Transverse colon (tissue), 4 donors: ENCODE results near the gene THSD7A. TPM values are rescaled to one million over a fixed set of nuclear protein-coding genes. Genes with fewer than 3 reads are reported as not detected.
A peak's percentile ranks its signal among the peaks of the same experiment; 100 is the strongest.

ENCODE experiments used
- DNase-seq: peaks from one replicate; pipeline ENCODE4 v3.0.0-alpha.2; 2019
- H3K27ac ChIP-seq, 4 donors: fragments of 200-600 bp; sonication (generic); 2 replicates each; pipeline ENCODE4 v1.5.1; 2016 to 2018; ENCODE audit warnings: inconsistent platforms in 4 of 4
- H3K27me3 ChIP-seq: fragments of 200-600 bp; sonication (generic); 2 replicates; pipeline ENCODE4 v1.5.1; 2017; ENCODE audit warnings: inconsistent platforms
- H3K36me3 ChIP-seq, 4 donors: fragments of 200-600 bp; sonication (generic); 2 replicates each; pipeline ENCODE4 v1.5.1; 2017 to 2019; ENCODE audit warnings: inconsistent platforms in 4 of 4
- H3K4me1 ChIP-seq, 4 donors: fragments of 200-600 bp; sonication (generic); 2 replicates each; pipeline ENCODE4 v1.5.1; 2017 to 2020; ENCODE audit warnings: inconsistent platforms in 4 of 4
- H3K4me3 ChIP-seq, 4 donors: fragments of 200-600 bp; sonication (generic); 1 replicate in 1 of 4; 2 replicates in 3 of 4; pipeline versions ENCODE4 v1.5.1 to v1.6.1; 2017 to 2019; ENCODE audit warnings: inconsistent platforms in 4 of 4
- H3K9me3 ChIP-seq, 2 donors: fragments of 200-600 bp; sonication (generic); 2 replicates each; pipeline ENCODE4 v1.5.1; 2017 to 2019; ENCODE audit warnings: inconsistent platforms in 2 of 2
- CTCF ChIP-seq, 5 experiments: fragments of 200-600 bp in 3 of 5; fragments of 450-650 bp in 2 of 5; sonication (generic) in 3 of 5; IDR thresholded peaks; 1 replicate in 2 of 5; 2 replicates in 3 of 5; pipeline ENCODE4 v1.5.1; 2016 to 2017; ENCODE audit warnings: antibody characterized with exemption in 5 of 5, inconsistent platforms in 3 of 5, mild to moderate bottlenecking in 2 of 5, moderate library complexity in 1 of 5
- EP300 ChIP-seq: sonication (generic); formaldehyde crosslinking; IDR thresholded peaks from one replicate; pipeline ENCODE4 v1.6.1; 2017; ENCODE audit warnings: antibody characterized with exemption, low read depth
- POLR2A ChIP-seq: fragments of 450-650 bp; IDR thresholded peaks from one replicate; pipeline ENCODE4 v1.6.1; 2016; ENCODE audit warnings: antibody characterized with exemption, mild to moderate bottlenecking, moderate library complexity
- POLR2AphosphoS5 ChIP-seq, 3 donors: sonication (generic); formaldehyde crosslinking; IDR thresholded peaks; one replicate each; pipeline ENCODE4 v1.6.1; 2016; ENCODE audit warnings: antibody characterized with exemption in 3 of 3
- WGBS, 2 donors: methylation state at CpG; one replicate each; pipeline ENCODE4 v1.1.5; 2018; ENCODE audit warnings: low coverage in 1 of 2; 5-methylcytosine and 5-hydroxymethylcytosine counted together
- in situ Hi-C, 4 donors: fragments of 200-750 bp; cut with MboI; loops; one replicate each; pipeline versions ENCODE4 v1.15.0 to v1.15.1; 2017; ENCODE audit warnings: low sequenced_read_pairs in 3 of 4, low pct_ligation_motif_present in 1 of 4, low pct_unique_long_range_greater_than_20kb in 1 of 4
- intact Hi-C: fragments of 100-400 bp; cut with DNase I; formaldehyde crosslinking; loops from one replicate; pipeline ENCODE4 v1.15.1; 2023; ENCODE audit warnings: low total_unique reads
- total RNA-seq, 4 donors: library from RNA; depleted of rRNA; stranded (reverse); fragments of >200 nt; gene quantifications; one replicate each; pipeline ENCODE4 v1.1.0, GENCODE V29; 2016

THSD7A gene
- total RNA-seq, 4 donors from 2014 or later: 1.9 to 18.9 (median 2.0) TPM

DNA sequence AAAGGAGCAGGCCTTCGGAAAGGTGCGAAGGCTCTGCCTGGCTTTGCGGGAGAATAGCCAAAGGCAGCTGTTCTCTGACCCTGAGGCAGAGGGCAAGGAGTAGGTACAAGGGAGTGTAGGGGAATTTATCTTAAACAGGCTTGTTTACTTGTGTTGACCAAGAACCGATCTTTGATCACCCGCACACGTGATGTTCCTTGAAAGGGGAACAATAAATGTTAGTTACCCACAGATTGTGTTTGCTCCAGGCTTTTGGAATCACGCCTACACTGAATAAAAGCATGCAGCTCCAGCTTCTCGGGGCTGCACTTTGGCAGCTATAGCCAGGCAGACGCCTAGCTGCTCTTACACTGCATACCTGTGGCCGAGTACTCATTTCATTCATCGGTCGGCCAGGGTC lies 437.6 kb downstream of the THSD7A start:
- no peaks in the 10 kb centered on the region for H3K27me3 ChIP-seq
- no peak overlapping the region for H3K27ac ChIP-seq
- intact Hi-C loops: no loop called here
- H3K4me3 ChIP-seq: no peak overlapping the region
- no peaks in the 10 kb centered on the region for H3K36me3 ChIP-seq
- WGBS, 2 donors: 62 to 74% methylated on average over 8 to 12 of the region's 12 CpGs
- TF ChIP-seq CTCF (IDR thresholded peaks at IDR 0.05) (no peak), EP300 (no peak), POLR2AphosphoS5 (IDR thresholded peaks at IDR 0.05) (no peak), POLR2A (no peak)
- no peaks in the 10 kb centered on the region for H3K4me1 ChIP-seq
- in situ Hi-C loops: loop anchor here in 1 of 4 donors (25.0 kb wide), 1 partner anchor 93 kb away; no protein-coding TSS in a partner anchor
- DNase-seq: no peak
- H3K9me3 ChIP-seq: peaks cover 0 to 2% of the 10 kb centered on the region in 2 donors

DNA sequence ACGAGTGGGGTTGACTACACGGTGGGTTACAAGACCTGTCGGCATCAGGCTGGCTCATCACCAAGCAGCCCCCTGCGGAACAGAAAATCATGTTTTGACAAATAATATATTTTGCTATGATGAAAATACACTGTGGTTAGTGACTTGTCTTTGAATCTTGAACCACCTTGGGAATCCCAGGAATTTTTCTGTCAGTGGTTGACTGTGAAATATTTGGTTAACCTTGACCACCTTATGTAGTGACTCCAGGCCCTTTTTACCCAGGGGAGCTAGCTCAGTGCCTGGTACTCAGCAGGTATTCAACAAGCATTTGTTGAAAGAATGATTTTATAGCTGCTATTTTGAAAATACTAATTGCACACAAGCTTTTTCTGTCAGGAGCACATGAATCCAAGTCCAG lies 452.4 kb downstream of the THSD7A start:
- H3K4me3 ChIP-seq: no peak overlapping the region
- no peak overlapping the region for H3K27ac ChIP-seq
- intact Hi-C loops: no loop called here
- no peak for DNase-seq
- no peaks in the 10 kb centered on the region for H3K4me1 ChIP-seq
- H3K27me3 ChIP-seq: no peaks in the 10 kb centered on the region
- 95 to 96% methylated on average over 3 to 4 of the region's 4 CpGs for WGBS, 2 donors
- in situ Hi-C loops: loop anchor here in 1 of 4 donors (25.0 kb wide), 1 partner anchor 108 kb away; no protein-coding TSS in a partner anchor
- no peaks in the 10 kb centered on the region for H3K36me3 ChIP-seq
- H3K9me3 ChIP-seq: no peaks in the 10 kb centered on the region
- TF ChIP-seq POLR2AphosphoS5 (IDR thresholded peaks at IDR 0.05) (no peak), POLR2A (no peak)

DNA sequence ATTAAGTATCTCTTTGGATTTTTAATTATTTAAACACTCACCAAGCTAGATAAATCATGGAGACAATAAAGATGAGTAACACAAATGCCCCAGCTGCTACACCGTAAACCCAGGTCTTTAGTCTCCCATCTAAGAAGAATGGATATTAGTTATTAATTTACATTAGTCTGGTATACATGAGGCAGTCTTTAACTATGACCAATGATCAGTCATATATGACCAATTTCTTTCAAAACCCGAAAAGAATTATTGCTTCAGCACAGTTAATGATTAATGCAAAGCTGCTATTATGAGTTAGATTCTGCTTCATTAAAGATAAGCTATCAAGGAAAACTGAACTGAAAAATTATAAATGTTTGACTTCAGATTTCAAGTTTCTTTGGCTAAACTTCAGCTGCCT lies 455.5 kb downstream of the THSD7A start:
- Histone ChIP-seq H3K4me3 (no peak overlapping the region), H3K27me3 (no peaks in the 10 kb centered on the region), H3K36me3 (no peaks in the 10 kb centered on the region), H3K27ac (no peak overlapping the region), H3K4me1 (no peaks in the 10 kb centered on the region), H3K9me3 (no peaks in the 10 kb centered on the region)
- no peak for DNase-seq
- in situ Hi-C loops (loop anchor here in 1 of 4 donors (25.0 kb wide), 1 partner anchor 111 kb away; no protein-coding TSS in a partner anchor), intact Hi-C loops (no loop called here)
- 64 to 67% methylated on average over 1 to 2 of the region's 2 CpGs for WGBS, 2 donors
- TF ChIP-seq EP300: no peak
- TF ChIP-seq POLR2AphosphoS5 (IDR thresholded peaks at IDR 0.05): no peak
- no peak for TF ChIP-seq POLR2A
- no peak for TF ChIP-seq CTCF (IDR thresholded peaks at IDR 0.05)

DNA sequence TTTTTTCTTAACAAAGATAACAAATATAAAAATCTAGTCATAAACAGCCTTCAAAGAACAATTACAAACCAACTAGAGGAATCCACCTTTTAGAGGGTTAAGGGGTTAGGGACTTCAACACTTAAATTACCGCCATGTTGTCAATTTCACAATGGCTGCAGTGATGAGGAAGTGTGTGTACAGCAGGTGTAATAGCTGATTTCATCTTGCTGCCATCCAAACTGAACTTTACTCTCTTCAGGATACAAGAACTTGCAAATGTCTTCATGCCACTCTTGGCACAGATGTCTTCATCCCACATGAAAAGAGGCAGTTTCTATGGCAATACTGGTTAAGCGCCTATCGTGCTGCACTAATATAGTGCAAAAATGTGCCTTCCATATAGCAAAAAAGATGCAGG lies 457.4 kb downstream of the THSD7A start:
- H3K36me3 ChIP-seq: no peaks in the 10 kb centered on the region
- TF ChIP-seq CTCF (IDR thresholded peaks at IDR 0.05) (no peak), EP300 (no peak), POLR2AphosphoS5 (IDR thresholded peaks at IDR 0.05) (no peak)
- H3K27ac ChIP-seq: no peak overlapping the region
- in situ Hi-C loops (loop anchor here in 1 of 4 donors (25.0 kb wide), 1 partner anchor 113 kb away; no protein-coding TSS in a partner anchor), intact Hi-C loops (no loop called here)
- DNase-seq: no peak
- H3K4me3 ChIP-seq: no peak overlapping the region
- H3K27me3 ChIP-seq: no peaks in the 10 kb centered on the region
- H3K4me1 ChIP-seq: no peaks in the 10 kb centered on the region
- H3K9me3 ChIP-seq: no peaks in the 10 kb centered on the region
- 54 to 68% methylated on average over 3 of the region's 3 CpGs for WGBS, 2 donors

- no peak overlapping the region for H3K27ac ChIP-seq
- no peaks in the 10 kb centered on the region for H3K9me3 ChIP-seq
- no peak for TF ChIP-seq POLR2AphosphoS5 (IDR thresholded peaks at IDR 0.05)
- peak in 3 of 5 experiments; percentile 23 to 38 (median 26) for TF ChIP-seq CTCF (IDR thresholded peaks at IDR 0.05)
- in situ Hi-C loops (no loop called here), intact Hi-C loops (no loop called here)
- H3K4me1 ChIP-seq: no peaks in the 10 kb centered on the region
- no peak overlapping the region for H3K4me3 ChIP-seq
- no peak for DNase-seq
- H3K36me3 ChIP-seq: no peaks in the 10 kb centered on the region
- WGBS, 2 donors: 71 to 80% methylated on average over 2 of the region's 2 CpGs
- no peaks in the 10 kb centered on the region for H3K27me3 ChIP-seq
These were observed 458.4 kb downstream of the THSD7A start for GRCh38 chr7:11373546-11374142.
